Loucy (cell line): Measurements from ENCODE around the gene FAF2.

Experiments
- H2AFZ ChIP-seq: fragments of 200-600 bp; sonication (generic); 2 replicates; pipeline ENCODE4 v1.6.0; 2016; ENCODE audit warnings: antibody characterized with exemption, mild to moderate bottlenecking, low read length, moderate library complexity
- H3F3A ChIP-seq: fragments of 200-600 bp; 2 replicates; pipeline ENCODE4 v1.6.0; 2016; ENCODE audit warnings: antibody characterized with exemption, low read depth, mild to moderate bottlenecking
- H3K27me3 ChIP-seq: fragments of 200-600 bp; sonication (generic); 2 replicates; pipeline ENCODE4 v1.6.1; 2014; ENCODE audit warnings: low read length, mild to moderate bottlenecking; ENCODE audit not compliant: insufficient read depth, poor library complexity, severe bottlenecking
- H3K36me3 ChIP-seq: fragments of 200-600 bp; sonication (generic); 2 replicates; pipeline ENCODE4 v1.6.1; 2016; ENCODE audit warnings: low read length; ENCODE audit not compliant: insufficient read depth
- H3K4me1 ChIP-seq: fragments of 200-600 bp; sonication (generic); 2 replicates; pipeline ENCODE4 v1.5.1; 2014; ENCODE audit warnings: low read length, mild to moderate bottlenecking; ENCODE audit not compliant: insufficient read depth, poor library complexity, severe bottlenecking
- H3K4me2 ChIP-seq: fragments of 200-600 bp; sonication (generic); 2 replicates; pipeline ENCODE4 v1.6.0; 2014; ENCODE audit warnings: antibody characterized with exemption, low read length, low read depth, mild to moderate bottlenecking; ENCODE audit not compliant: poor library complexity, severe bottlenecking
- H3K4me3 ChIP-seq: fragments of 200-600 bp; sonication (generic); 2 replicates; pipeline ENCODE4 v1.5.1; 2014; ENCODE audit warnings: low read length, mild to moderate bottlenecking, mixed read lengths; ENCODE audit not compliant: poor library complexity, severe bottlenecking
- H3K79me2 ChIP-seq: fragments of 200-600 bp; sonication (generic); 2 replicates; pipeline ENCODE4 v1.6.1; 2014; ENCODE audit warnings: low read length; ENCODE audit not compliant: insufficient read depth
- H3K9ac ChIP-seq: fragments of 200-600 bp; sonication (generic); 2 replicates; pipeline ENCODE4 v1.6.0; 2014; ENCODE audit warnings: mild to moderate bottlenecking, low read depth, low read length, moderate library complexity; ENCODE audit not compliant: poor library complexity, severe bottlenecking
- H3K9me2 ChIP-seq: fragments of 200-600 bp; sonication (generic); replicated peaks from 2 replicates; pipeline ENCODE4 v1.6.1; 2016; ENCODE audit warnings: low read depth, low read length, mixed read lengths
- H3K9me3 ChIP-seq: fragments of 200-600 bp; sonication (generic); 2 replicates; pipeline ENCODE4 v1.6.1; 2014; ENCODE audit warnings: mild to moderate bottlenecking, antibody characterized with exemption, low read length, low read depth; ENCODE audit not compliant: insufficient read depth
- H4K20me1 ChIP-seq: fragments of 200-600 bp; sonication (generic); 2 replicates; pipeline ENCODE4 v1.6.0; 2014; ENCODE audit warnings: antibody characterized with exemption, low read length, mild to moderate bottlenecking; ENCODE audit not compliant: insufficient read depth, poor library complexity, severe bottlenecking
- CTCF ChIP-seq: fragments of 200-600 bp; sonication (generic); conservative IDR thresholded peaks from 2 replicates; pipeline ENCODE4 v1.5.1; 2014; ENCODE audit warnings: mild to moderate bottlenecking, antibody characterized with exemption, low read length
- EZH2phosphoT487 ChIP-seq: fragments of 200-600 bp; IDR thresholded peaks from 2 replicates; pipeline ENCODE4 v1.6.1; 2018; ENCODE audit warnings: antibody characterized with exemption, mild to moderate bottlenecking, moderate library complexity, borderline replicate concordance

FAF2 gene, protein sequence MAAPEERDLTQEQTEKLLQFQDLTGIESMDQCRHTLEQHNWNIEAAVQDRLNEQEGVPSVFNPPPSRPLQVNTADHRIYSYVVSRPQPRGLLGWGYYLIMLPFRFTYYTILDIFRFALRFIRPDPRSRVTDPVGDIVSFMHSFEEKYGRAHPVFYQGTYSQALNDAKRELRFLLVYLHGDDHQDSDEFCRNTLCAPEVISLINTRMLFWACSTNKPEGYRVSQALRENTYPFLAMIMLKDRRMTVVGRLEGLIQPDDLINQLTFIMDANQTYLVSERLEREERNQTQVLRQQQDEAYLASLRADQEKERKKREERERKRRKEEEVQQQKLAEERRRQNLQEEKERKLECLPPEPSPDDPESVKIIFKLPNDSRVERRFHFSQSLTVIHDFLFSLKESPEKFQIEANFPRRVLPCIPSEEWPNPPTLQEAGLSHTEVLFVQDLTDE

DNA sequence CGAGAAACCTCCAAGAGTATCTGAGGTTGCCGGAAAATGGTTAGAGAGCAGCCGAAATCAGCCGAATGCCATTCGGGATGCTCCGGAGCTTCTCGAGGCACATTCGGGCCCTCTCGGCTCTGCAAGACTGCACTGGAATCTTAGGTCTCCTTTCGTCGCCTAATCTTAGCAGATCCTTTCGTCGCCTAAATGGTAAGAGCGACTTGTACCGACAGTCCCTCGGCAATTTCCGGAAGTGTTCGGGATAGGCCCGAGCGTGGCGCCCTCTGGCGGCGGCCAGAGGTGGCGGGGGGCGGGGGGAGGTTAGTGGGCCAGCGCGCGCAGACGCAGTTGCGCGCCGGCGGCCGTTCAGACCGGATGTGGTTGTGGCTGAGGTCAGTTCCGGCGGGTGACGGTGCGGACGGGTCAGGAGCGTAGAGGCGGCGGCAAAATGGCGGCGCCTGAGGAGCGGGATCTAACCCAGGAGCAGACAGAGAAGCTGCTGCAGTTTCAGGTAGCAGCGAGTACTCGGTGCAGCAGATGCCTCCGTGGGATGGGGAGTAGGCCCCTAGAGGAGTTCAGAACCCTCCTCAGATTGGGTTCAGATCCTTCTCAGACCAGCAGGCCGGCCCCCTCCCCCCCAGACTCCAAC lies at the start of gene FAF2:
Gene FAF2 (plus strand): TSS at position 408 of the 631 bp plus-strand sequence. CDS start 23 bp downstream, at position 431.
- Histone ChIP-seq H3K9me3 (no peaks in the 10 kb centered on the region), H3K9ac (peak within 1 kb of the TSS; percentile 95), H3K4me3 (peak within 1 kb of the TSS; percentile 95), H3K4me2 (peak within 1 kb of the TSS; percentile 76), H2AFZ (peak within 1 kb of the TSS; percentile 87), H3K9me2 (no peaks in the 10 kb centered on the region), H3K4me1 (peaks cover 16% of the 10 kb centered on the region), H4K20me1 (no peaks in the 10 kb centered on the region), H3K36me3 (no peaks in the 10 kb centered on the region), H3F3A (no peaks in the 10 kb centered on the region), H3K27me3 (no peaks in the 10 kb centered on the region), H3K79me2 (peaks cover 47% of the 10 kb centered on the region)
- TF ChIP-seq EZH2phosphoT487 = no peak
- TF ChIP-seq CTCF = peak; percentile 67

- Histone ChIP-seq H4K20me1 (no peaks in the 10 kb centered on the region), H2AFZ (no peak overlapping the region), H3F3A (no peaks in the 10 kb centered on the region), H3K36me3 (no peaks in the 10 kb centered on the region), H3K27me3 (no peaks in the 10 kb centered on the region), H3K4me3 (no peak overlapping the region), H3K9me2 (no peaks in the 10 kb centered on the region), H3K79me2 (no peaks in the 10 kb centered on the region), H3K4me1 (no peaks in the 10 kb centered on the region), H3K9ac (no peak overlapping the region), H3K4me2 (no peak overlapping the region), H3K9me3 (no peaks in the 10 kb centered on the region)
- TF ChIP-seq EZH2phosphoT487 (no peak), CTCF (no peak)
Measured at GRCh38 chr5:176400382-176401156, 47.6 kb upstream of the FAF2 start.

DNA sequence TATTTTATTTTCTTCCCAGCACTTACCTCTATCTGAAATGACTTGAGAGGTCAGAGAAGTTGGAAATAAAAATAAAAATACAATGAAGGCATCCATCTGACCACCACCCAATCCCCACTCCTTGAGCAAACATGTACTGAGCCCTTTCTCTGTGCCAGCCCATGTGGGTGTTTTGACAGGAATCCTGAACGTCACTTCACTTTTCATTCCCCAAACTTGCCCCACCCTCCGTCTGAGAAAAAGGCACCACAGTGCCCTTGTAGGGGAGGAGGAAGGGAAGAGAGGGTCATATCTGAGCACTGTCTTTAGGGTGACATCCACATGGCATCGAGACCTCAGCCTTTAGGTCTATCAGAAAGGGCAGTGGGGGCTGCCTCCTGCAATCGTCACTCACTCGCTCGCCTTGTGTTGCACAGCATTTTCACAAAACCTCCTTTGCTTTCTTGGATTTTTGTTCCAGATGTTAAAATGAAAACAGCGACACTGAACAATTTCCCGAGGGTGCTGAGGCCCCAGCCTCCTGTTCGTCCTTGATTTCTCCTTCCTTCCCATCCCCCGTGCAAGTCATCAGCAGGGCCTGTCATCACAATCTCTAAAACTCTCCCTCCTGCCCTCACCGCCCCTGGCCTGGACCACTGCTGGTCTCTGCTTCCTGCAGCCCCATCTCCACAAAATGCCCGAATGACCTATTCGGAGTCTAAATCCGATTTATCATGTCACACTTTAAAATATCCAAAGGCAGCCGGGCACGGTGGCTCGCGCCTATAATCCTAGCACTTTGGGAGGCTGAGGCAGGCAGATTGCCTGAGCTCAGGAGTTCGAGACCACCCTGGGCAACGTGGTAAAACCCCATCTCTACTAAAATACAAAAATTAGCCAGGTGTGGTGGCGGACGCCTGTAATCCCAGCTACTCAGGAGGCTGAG lies 46.6 kb upstream of the FAF2 start:
- no peaks in the 10 kb centered on the region for H3K79me2 ChIP-seq
- H3K4me2 ChIP-seq = no peak overlapping the region
- no peaks in the 10 kb centered on the region for H3K27me3 ChIP-seq
- no peaks in the 10 kb centered on the region for H3F3A ChIP-seq
- no peak overlapping the region for H3K9ac ChIP-seq
- H3K4me3 ChIP-seq = no peak overlapping the region
- H3K9me3 ChIP-seq = no peaks in the 10 kb centered on the region
- no peaks in the 10 kb centered on the region for H3K9me2 ChIP-seq
- H2AFZ ChIP-seq = no peak overlapping the region
- no peak for TF ChIP-seq EZH2phosphoT487
- no peak for TF ChIP-seq CTCF
- no peaks in the 10 kb centered on the region for H4K20me1 ChIP-seq
- no peaks in the 10 kb centered on the region for H3K36me3 ChIP-seq
- no peaks in the 10 kb centered on the region for H3K4me1 ChIP-seq
